ENCODE data around the gene DEFB129.
A peak's percentile ranks its signal among the peaks of the same experiment; 100 is the strongest.

DEFB129 gene

GRCh38 chr20:257419-257818, 30.4 kb downstream of the DEFB129 start, which contains the start of gene DEFB132:
Gene DEFB132, plus strand, starts transcription at chr20:257724. Its CDS starts 55 bp downstream, at chr20:257779.
- peak within 1 kb of the TSS; percentile 40; the same call in 1 of the 2 replicates for H3K27ac ChIP-seq
- TF ChIP-seq CTCF (IDR thresholded peaks at IDR 0.05) (no peak), ZFX (IDR thresholded peaks at IDR 0.05; ENCODE audit: borderline replicate concordance) (no peak)

GRCh38 chr20:258269-258858, 31.3 kb downstream of the DEFB129 start:
- no peak overlapping the region for H3K27ac ChIP-seq
- no peak for TF ChIP-seq CTCF (IDR thresholded peaks at IDR 0.05)
- no peak for TF ChIP-seq ZFX (IDR thresholded peaks at IDR 0.05; ENCODE audit: borderline replicate concordance)

- no peak overlapping the region for H3K27ac ChIP-seq
- no peak for TF ChIP-seq ZFX (IDR thresholded peaks at IDR 0.05; ENCODE audit: borderline replicate concordance)
- TF ChIP-seq CTCF (IDR thresholded peaks at IDR 0.05): no peak
Measured at GRCh38 chr20:258963-259362, 31.9 kb downstream of the DEFB129 start.

- no peak overlapping the region for H3K27ac ChIP-seq
- TF ChIP-seq CTCF (IDR thresholded peaks at IDR 0.05) (no peak), ZFX (IDR thresholded peaks at IDR 0.05; ENCODE audit: borderline replicate concordance) (no peak)
Measured at GRCh38 chr20:259981-260380, 32.9 kb downstream of the DEFB129 start.

GRCh38 chr20:263701-264100, 36.6 kb downstream of the DEFB129 start:
- TF ChIP-seq CTCF (IDR thresholded peaks at IDR 0.05) (no peak), ZFX (IDR thresholded peaks at IDR 0.05; ENCODE audit: borderline replicate concordance) (no peak)

GRCh38 chr20:266596-267562, 39.8 kb downstream of the DEFB129 start:
- peak; percentile 93 for TF ChIP-seq CTCF (IDR thresholded peaks at IDR 0.05)
- no peak for TF ChIP-seq ZFX (IDR thresholded peaks at IDR 0.05; ENCODE audit: borderline replicate concordance)
- H3K27ac ChIP-seq: no peak overlapping the region

More at GRCh38 chr20:263701-264100, 36.6 kb downstream of the DEFB129 start:
- no peak overlapping the region for H3K27ac ChIP-seq

GRCh38 chr20:270517-270916, 43.5 kb downstream of the DEFB129 start:
- H3K27ac ChIP-seq: no peak overlapping the region
- TF ChIP-seq CTCF (IDR thresholded peaks at IDR 0.05) (no peak), ZFX (IDR thresholded peaks at IDR 0.05; ENCODE audit: borderline replicate concordance) (no peak)
